Esophagus (tissue), 2 donors: ENCODE data around the gene DACH1. TPM values are rescaled to one million over a fixed set of nuclear protein-coding genes. Genes with fewer than 3 reads are reported as not detected.

Source experiments
- H3K27ac ChIP-seq, 2 donors: one replicate each; pipeline ENCODE4 v1.5.1; 2013; ENCODE audit warnings: low read depth in 2 of 2, mild to moderate bottlenecking in 2 of 2, inconsistent platforms in 1 of 2, low read length in 1 of 2, moderate library complexity in 1 of 2
- H3K27me3 ChIP-seq, 2 donors: one replicate each; pipeline ENCODE4 v1.6.1; 2013; ENCODE audit warnings: low read length in 2 of 2, control low read depth in 1 of 2, mild to moderate bottlenecking in 1 of 2; ENCODE audit not compliant: insufficient read depth in 2 of 2, control insufficient read depth in 1 of 2
- H3K36me3 ChIP-seq, 2 donors: one replicate each; pipeline ENCODE4 v1.6.1; 2013; ENCODE audit warnings: low read length in 1 of 2; ENCODE audit not compliant: control insufficient read depth in 2 of 2, insufficient read depth in 2 of 2
- H3K4me1 ChIP-seq, 2 donors: one replicate each; pipeline ENCODE4 v1.6.1; 2013; ENCODE audit warnings: low read length in 1 of 2; ENCODE audit not compliant: control insufficient read depth in 2 of 2, insufficient read depth in 2 of 2
- H3K4me3 ChIP-seq, 2 donors: one replicate each; pipeline ENCODE4 v1.5.1; 2013; ENCODE audit warnings: low read length in 2 of 2, mild to moderate bottlenecking in 2 of 2, low read depth in 1 of 2, moderate library complexity in 1 of 2
- H3K9me3 ChIP-seq, 2 donors: one replicate each; pipeline ENCODE4 v1.6.1; 2013; ENCODE audit warnings: mild to moderate bottlenecking in 2 of 2, low read depth in 1 of 2, low read length in 1 of 2, moderate library complexity in 1 of 2; ENCODE audit not compliant: control insufficient read depth in 2 of 2, insufficient read depth in 1 of 2
- WGBS, 2 donors: extraction: QIAGEN DNeasy Blood & Tissue Kit; methylation state at CpG; one replicate each; pipeline ENCODE4 v1.1.7; 2013; 5-methylcytosine and 5-hydroxymethylcytosine counted together
- polyA plus RNA-seq, 2 donors: library from polyadenylated mRNA; stranded (reverse); fragments of 200-250 nt; gene quantifications; one replicate each; pipeline ENCODE4 v1.2.3, GENCODE V29; 2013
- donor health status: healthy with polysubstance abuse.
- donor health status: Bipolar disorder and iron deficiency.

The DACH1 gene
- polyA plus RNA-seq, 2 donors = 0.16 TPM

- no peaks in the 10 kb centered on the region for H3K9me3 ChIP-seq
- no peaks in the 10 kb centered on the region for H3K27me3 ChIP-seq
- H3K4me3 ChIP-seq = no peak overlapping the region
- no peaks in the 10 kb centered on the region for H3K4me1 ChIP-seq
- H3K27ac ChIP-seq = no peak overlapping the region
- no peaks in the 10 kb centered on the region for H3K36me3 ChIP-seq
- 79% methylated on average over 2 of the region's 2 CpGs for WGBS, 2 donors
Measured at GRCh38 chr13:71577127-71577526, 289.9 kb downstream of the DACH1 start.

- Histone ChIP-seq H3K4me1 (no peaks in the 10 kb centered on the region), H3K36me3 (no peaks in the 10 kb centered on the region), H3K27ac (no peak overlapping the region), H3K27me3 (no peaks in the 10 kb centered on the region), H3K9me3 (no peaks in the 10 kb centered on the region), H3K4me3 (no peak overlapping the region)
- 63 to 72% methylated on average over 1 of the region's 1 CpG for WGBS, 2 donors
Measured at GRCh38 chr13:71576571-71576970, 290.4 kb downstream of the DACH1 start.

- no peaks in the 10 kb centered on the region for H3K4me1 ChIP-seq
- H3K36me3 ChIP-seq = no peaks in the 10 kb centered on the region
- no peaks in the 10 kb centered on the region for H3K27me3 ChIP-seq
- H3K4me3 ChIP-seq = no peak overlapping the region
- 70 to 77% methylated on average over 4 of the region's 4 CpGs for WGBS, 2 donors
- H3K9me3 ChIP-seq = no peaks in the 10 kb centered on the region
- no peak overlapping the region for H3K27ac ChIP-seq
Measured at GRCh38 chr13:71546881-71547280, 320.1 kb downstream of the DACH1 start.

- Histone ChIP-seq H3K27ac (no peak overlapping the region), H3K9me3 (no peaks in the 10 kb centered on the region), H3K36me3 (no peaks in the 10 kb centered on the region), H3K27me3 (no peaks in the 10 kb centered on the region), H3K4me3 (no peak overlapping the region), H3K4me1 (no peaks in the 10 kb centered on the region)
- WGBS, 2 donors = 62 to 63% methylated on average over 1 of the region's 1 CpG
Measured at GRCh38 chr13:71540098-71540497, 326.9 kb downstream of the DACH1 start.

- Histone ChIP-seq H3K4me1 (no peaks in the 10 kb centered on the region), H3K27ac (no peak overlapping the region), H3K4me3 (no peak overlapping the region), H3K27me3 (no peaks in the 10 kb centered on the region), H3K9me3 (no peaks in the 10 kb centered on the region), H3K36me3 (no peaks in the 10 kb centered on the region)
- 87 to 88% methylated on average over 2 of the region's 2 CpGs for WGBS, 2 donors
Measured at GRCh38 chr13:71536201-71536600, 330.8 kb downstream of the DACH1 start.

GRCh38 chr13:71524613-71525304 lies 342.2 kb downstream of the DACH1 start:
- H3K36me3 ChIP-seq = no peaks in the 10 kb centered on the region
- H3K4me1 ChIP-seq = no peaks in the 10 kb centered on the region
- H3K27ac ChIP-seq = no peak overlapping the region
- no peaks in the 10 kb centered on the region for H3K27me3 ChIP-seq
- 71 to 77% methylated on average over 16 of the region's 16 CpGs for WGBS, 2 donors
- no peaks in the 10 kb centered on the region for H3K9me3 ChIP-seq
- no peak overlapping the region for H3K4me3 ChIP-seq

GRCh38 chr13:71524245-71524612 lies 342.8 kb downstream of the DACH1 start:
- Histone ChIP-seq H3K36me3 (no peaks in the 10 kb centered on the region), H3K27me3 (no peaks in the 10 kb centered on the region)

GRCh38 chr13:71522941-71523526 lies 344.0 kb downstream of the DACH1 start:
- Histone ChIP-seq H3K4me1 (no peaks in the 10 kb centered on the region), H3K27ac (no peak overlapping the region), H3K36me3 (no peaks in the 10 kb centered on the region), H3K9me3 (no peaks in the 10 kb centered on the region), H3K4me3 (no peak overlapping the region), H3K27me3 (no peaks in the 10 kb centered on the region)
- WGBS, 2 donors = 57 to 65% methylated on average over 4 of the region's 4 CpGs

More at GRCh38 chr13:71524245-71524612, 342.8 kb downstream of the DACH1 start:
- Histone ChIP-seq H3K4me3 (no peak overlapping the region), H3K9me3 (no peaks in the 10 kb centered on the region), H3K4me1 (no peaks in the 10 kb centered on the region), H3K27ac (no peak overlapping the region)
- 85 to 88% methylated on average over 3 of the region's 3 CpGs for WGBS, 2 donors

GRCh38 chr13:71517004-71517403 lies 350.0 kb downstream of the DACH1 start:
- Histone ChIP-seq H3K9me3 (no peaks in the 10 kb centered on the region), H3K27ac (no peak overlapping the region), H3K36me3 (no peaks in the 10 kb centered on the region), H3K27me3 (no peaks in the 10 kb centered on the region), H3K4me1 (no peaks in the 10 kb centered on the region), H3K4me3 (no peak overlapping the region)
- WGBS, 2 donors = 84 to 92% methylated on average over 2 of the region's 2 CpGs

- Histone ChIP-seq H3K27ac (no peak overlapping the region), H3K9me3 (no peaks in the 10 kb centered on the region), H3K27me3 (no peaks in the 10 kb centered on the region), H3K4me1 (no peaks in the 10 kb centered on the region), H3K36me3 (no peaks in the 10 kb centered on the region), H3K4me3 (no peak overlapping the region)
- WGBS, 2 donors = 75% methylated on average over 3 of the region's 3 CpGs
Measured at GRCh38 chr13:71516521-71516920, 350.5 kb downstream of the DACH1 start.
